CD4-positive, alpha-beta T cell treated with Interleukin-17A for 1 hour (primary cell): ENCODE data around the gene MAPK7.

Source experiments
- DNase-seq: peaks from one replicate; pipeline ENCODE4 v3.0.0-alpha.2; 2020

The MAPK7 gene

GRCh38 chr17:19402171-19402570, 23.9 kb downstream of the MAPK7 start:
- no peak for DNase-seq

DNA sequence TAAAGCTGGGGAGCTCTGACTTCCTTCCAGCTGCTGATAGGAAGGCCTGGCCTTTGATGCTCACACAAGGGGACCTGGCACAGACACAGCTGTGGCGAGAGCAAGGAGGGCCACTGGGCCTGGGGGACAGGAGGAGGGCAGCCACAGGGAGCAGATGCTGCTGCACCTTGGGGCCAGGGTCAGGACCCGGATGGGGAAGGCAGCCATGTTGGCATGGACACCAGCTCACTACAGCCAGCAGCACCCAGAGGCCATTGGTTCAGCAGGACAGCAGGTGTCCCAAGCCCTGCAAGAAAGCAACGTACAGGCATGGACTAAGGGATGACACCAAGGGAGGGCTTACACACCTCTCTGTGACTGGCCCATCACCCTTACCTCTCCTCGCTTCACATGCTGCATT, 24.7 kb downstream of the MAPK7 start:
- no peak for DNase-seq

DNA sequence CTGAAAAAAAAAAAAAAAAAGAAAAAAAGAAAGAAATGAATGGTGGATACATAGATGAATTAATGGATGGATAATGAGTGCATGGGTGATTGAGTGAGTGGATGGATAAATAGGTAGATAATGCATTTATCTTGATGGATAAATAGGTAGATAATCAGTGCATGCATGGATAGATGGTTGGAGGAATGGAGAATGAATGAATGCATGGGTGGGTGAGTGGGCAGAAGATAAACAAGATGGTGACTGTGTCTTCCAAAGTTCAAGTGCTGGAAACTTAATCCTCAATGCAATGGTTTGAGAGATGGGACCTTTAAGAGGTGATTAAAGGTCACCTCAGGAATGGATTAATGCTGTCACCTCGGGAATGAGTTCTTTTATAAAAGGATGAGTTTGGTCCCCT, 26.0 kb downstream of the MAPK7 start:
- DNase-seq = no peak

GRCh38 chr17:19405114-19405513, 26.8 kb downstream of the MAPK7 start:
- DNase-seq = no peak

- DNase-seq = no peak
Measured at GRCh38 chr17:19407601-19408345, 29.5 kb downstream of the MAPK7 start.

DNA sequence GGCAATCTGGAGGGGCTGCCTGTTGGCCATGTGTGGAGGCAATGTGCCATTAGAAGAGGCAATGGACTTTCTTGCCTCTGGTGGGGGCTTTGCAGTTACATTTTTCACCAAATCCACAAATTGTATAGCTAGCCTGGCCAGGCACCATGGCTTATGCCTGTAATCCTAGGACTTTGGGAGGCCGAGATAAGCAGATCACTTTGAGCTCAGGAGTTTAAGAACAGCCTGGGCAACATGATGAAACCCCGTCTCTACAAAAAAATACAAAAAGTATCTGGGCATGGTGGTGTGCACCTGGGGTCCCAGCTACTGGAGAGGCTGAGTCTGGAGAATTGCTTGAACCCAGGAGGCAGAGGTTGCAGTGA, 30.0 kb downstream of the MAPK7 start:
- DNase-seq = no peak

DNA sequence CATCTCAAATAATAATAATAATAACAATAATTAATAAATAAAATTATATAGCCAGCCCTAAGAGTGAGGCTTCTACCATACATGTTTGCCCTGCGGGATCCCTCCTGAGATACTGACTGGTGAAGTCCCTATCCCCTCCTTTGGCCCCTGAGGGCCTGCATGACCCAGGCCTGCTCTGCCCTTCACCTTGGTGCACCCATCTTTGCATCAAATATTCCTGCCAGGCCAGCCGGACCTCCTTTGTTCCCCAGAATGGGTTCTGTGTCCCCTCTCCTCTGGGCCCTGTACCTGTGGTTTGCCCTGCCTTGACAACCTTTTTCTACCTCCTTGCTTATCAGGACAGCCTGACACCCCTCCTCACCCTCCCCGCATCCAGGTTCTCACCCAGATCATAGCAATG, 30.8 kb downstream of the MAPK7 start:
- no peak for DNase-seq

DNA sequence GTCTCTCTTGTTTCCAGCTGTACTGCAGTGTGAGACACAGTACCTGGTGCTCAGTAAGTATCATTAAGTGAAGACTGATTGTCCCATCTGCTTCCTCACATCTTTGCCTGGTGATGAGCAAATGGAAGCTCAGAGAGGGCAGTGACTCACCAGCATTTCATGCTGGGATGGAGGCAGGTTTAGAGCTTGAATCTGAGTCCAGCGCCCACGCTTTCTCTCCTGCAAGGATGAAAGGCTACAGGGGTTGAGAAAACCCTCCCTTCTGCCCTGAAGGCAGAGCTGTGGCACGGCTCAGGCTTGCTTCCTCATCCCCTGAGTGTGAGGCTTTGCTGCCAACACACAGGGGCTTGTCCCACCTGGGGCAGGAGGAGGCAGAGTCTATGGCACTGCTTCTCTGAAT, 31.2 kb downstream of the MAPK7 start:
- DNase-seq = no peak

GRCh38 chr17:19410091-19410490, 31.8 kb downstream of the MAPK7 start:
- no peak for DNase-seq

DNA sequence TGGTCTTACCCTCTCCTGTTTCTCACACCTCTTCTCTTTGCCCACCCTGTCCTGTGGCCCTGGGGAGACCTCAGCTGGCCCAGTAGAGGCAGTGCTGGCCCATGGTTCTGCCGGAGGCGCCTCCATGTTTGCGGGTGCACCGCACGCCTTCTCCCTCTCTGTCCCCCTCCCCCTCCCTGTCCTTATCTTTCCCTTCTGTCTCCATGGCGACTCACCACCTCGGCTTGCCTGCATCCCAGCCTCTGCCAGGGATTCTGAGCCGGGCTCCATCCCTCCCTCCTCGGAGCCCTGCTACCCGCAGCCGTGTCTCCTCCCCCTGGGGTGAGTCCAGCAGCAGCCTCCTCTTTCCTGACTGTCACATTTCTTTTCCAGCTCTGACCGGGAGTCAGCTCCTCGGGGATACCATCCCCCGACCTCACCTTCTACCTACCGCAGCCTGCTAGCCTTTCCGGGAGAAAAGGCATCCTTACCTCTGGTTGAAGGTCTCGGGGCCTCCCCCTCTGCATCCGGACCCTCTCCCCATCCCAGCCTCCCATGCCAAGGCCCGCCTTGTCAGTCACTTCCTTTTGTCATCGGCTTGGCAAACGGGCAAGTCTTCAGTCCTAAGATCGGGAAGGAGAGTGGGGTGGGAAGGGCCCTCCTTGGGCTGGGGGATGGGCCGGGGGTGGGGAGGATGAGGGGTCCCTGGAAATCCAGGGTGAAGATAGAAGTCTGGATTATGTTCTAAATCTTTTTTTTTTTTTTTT, 32.8 kb downstream of the MAPK7 start, which contains the start of gene RNF112:
RNF112 (plus strand) TSS at position 358 of the 746 bp plus-strand sequence; CDS start at position 535, 177 bp downstream.
- DNase-seq = no peak

DNA sequence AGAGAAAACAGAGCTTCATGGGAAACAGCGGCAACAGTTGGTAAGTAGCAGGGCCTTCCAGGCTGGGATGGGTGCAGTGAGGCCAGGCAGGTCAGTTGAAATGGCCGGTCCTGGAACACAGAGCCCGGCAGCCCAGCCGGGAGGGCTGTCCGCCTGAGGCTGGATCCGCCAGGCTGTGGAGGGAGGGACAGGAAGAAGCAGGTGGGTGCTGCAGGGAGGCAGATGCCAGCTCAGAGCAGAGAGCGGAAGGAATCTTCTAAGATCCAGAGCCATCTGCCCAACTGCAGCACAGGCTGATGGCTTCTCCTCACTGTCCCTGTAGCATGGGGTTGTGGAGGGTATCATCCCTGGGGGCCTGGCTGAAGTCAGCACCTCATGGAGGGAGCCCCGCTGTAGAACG, 33.3 kb downstream of the MAPK7 start:
- DNase-seq = no peak

GRCh38 chr17:19412510-19412909, 34.2 kb downstream of the MAPK7 start:
- no peak for DNase-seq

DNA sequence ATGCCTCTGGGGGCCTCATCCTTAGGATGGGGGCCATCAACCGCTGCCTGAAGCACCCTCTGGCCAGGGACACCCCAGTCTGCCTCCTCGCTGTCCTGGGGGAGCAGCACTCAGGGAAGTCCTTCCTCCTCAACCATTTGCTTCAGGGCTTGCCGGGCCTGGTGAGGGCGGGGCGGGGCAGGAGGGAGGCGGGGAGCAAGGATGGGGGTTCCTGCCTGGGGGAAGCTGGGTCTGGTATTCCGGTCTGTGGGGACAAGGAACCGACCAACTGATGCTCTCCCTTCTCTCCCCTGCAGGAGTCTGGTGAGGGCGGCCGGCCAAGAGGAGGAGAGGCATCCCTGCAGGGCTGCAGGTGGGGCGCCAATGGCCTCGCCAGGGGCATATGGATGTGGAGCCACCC, 34.7 kb downstream of the MAPK7 start:
- no peak for DNase-seq

GRCh38 chr17:19413761-19414160, 35.5 kb downstream of the MAPK7 start:
- DNase-seq = no peak

GRCh38 chr17:19414396-19415280, 36.3 kb downstream of the MAPK7 start:
- no peak for DNase-seq

GRCh38 chr17:19415311-19415710, 37.0 kb downstream of the MAPK7 start:
- DNase-seq = no peak

DNA sequence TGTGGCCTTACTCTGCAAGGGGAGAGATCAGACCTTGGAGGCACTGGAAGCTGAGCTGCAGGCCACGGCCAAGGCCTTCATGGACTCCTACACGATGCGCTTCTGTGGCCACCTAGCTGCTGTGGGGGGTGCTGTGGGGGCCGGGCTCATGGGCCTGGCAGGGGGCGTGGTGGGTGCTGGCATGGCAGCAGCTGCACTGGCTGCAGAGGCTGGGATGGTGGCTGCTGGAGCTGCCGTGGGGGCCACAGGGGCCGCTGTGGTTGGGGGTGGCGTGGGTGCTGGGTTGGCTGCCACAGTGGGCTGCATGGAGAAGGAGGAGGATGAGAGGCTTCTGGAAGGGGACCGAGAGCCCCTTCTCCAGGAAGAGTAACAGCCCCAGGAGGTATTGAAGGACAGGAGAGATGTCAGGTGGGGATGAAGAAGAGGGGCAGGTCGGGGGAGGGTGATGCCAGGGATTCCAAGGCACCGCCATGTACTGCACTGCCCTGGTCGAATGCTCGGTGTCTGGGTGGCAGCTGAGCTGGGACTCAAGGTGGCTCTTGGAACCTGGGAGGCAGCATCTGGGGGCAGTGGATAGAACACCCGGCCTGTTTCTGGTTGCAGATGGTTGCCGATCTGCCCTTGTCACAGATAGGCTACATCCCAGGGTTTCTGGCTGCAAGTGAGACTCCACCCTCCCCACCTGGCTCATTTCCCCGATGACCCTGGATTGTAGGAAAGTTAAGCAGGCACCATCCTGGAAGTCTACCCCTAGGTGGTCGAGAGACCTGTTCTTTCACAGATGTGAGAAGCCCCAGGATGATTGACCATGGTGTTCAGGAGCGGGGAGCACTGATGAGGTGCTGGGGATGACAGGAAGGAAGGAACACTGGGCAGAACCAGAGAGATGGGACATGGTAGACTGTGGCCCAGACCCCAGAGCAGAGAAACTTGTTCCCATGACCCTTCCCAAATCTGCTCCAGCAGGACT, 37.8 kb downstream of the MAPK7 start:
- DNase-seq = no peak

GRCh38 chr17:19417611-19418010, 39.3 kb downstream of the MAPK7 start:
- no peak for DNase-seq

- peak; percentile 10 for DNase-seq
Measured at GRCh38 chr17:19418251-19418992, 40.1 kb downstream of the MAPK7 start.

DNA sequence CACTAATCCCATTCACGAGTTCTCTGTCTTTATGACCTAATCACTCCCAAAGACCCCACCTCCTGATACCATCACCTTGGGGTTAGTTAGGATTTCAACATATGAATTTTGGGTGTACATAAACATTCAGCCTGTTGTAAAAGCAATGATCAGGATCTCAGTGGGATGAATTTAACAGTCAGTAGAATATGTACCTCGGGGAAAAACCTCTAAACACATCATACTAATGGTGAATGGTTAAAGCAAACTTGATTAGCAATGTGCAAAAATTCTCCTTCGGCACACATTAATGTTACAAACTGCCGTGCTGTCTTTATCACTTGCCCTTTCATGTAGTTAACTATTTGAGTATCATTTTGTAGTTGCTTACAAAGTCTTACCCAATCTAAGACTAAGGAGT, 42.9 kb downstream of the MAPK7 start:
- no peak for DNase-seq

GRCh38 chr17:19421926-19422325, 43.6 kb downstream of the MAPK7 start:
- DNase-seq = no peak
